ENCODE data around the gene AKR1D1.
"Not testable (repeated sequence)": the region's sequence is repeated elsewhere in the genome, so short reads cannot be mapped to it uniquely, and the experiment has no call there.

The AKR1D1 gene, protein sequence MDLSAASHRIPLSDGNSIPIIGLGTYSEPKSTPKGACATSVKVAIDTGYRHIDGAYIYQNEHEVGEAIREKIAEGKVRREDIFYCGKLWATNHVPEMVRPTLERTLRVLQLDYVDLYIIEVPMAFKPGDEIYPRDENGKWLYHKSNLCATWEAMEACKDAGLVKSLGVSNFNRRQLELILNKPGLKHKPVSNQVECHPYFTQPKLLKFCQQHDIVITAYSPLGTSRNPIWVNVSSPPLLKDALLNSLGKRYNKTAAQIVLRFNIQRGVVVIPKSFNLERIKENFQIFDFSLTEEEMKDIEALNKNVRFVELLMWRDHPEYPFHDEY

DNA sequence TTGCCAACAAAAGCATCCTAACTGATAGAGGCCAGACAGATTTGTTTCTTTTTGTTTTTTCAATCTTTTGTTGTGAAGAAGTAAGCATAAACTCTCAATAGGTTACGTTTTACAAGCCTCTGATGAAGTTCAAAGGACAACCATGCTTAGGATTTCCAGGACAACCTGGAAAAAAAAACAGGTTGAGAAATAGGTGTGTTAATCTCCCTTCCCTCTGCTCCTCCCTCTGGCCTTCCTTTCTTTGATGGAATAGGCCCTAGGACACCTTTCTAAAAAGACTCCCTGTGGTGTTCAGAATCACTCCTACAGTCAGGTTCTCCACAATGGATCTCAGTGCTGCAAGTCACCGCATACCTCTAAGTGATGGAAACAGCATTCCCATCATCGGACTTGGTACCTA is at the start of gene AKR1D1:
TSS of gene AKR1D1 (plus strand) at position 264 of the 400 bp plus-strand sequence. CDS start at position 324, 60 bp downstream.
- no peak for DNase-seq

DNA sequence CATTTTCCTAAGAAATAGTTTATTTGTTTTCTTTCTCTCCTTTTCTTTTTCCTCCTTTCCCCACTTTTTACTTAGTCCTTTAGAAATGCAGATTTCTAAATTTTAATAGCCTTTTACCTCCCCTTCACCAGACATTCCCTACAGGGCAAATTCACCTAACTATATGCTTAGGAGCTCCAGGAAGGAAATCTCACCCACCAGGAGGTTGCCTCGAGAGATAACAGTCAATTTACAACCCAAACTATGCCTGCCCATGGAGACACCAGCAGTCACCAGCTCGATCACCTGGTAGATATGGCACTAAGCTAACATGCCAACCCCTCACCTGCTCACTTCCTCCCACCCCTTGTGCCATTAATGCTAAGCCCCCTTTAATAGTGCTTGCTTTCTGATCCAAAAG is 49.2 kb upstream of the AKR1D1 start:
- DNase-seq, result no peak

DNA sequence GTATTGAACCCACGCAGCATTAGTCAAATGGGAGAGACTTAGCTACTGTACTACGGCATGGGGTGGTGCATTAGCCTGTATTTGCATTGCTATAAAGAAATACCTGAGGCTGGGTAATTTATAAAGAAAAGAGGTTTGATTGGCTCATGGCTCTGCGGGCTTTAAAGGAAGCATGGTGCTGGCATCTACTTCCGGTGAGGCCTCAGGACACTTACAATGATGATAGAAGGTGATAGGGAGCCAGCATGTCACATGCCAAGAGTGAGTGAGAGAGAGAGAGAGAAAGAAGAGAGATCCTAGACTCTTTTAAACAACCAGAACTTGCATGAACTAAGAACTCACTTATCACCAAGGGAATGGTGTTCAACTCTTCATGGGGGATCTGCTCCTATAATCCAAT is 47.1 kb upstream of the AKR1D1 start:
- no peak for DNase-seq

DNA sequence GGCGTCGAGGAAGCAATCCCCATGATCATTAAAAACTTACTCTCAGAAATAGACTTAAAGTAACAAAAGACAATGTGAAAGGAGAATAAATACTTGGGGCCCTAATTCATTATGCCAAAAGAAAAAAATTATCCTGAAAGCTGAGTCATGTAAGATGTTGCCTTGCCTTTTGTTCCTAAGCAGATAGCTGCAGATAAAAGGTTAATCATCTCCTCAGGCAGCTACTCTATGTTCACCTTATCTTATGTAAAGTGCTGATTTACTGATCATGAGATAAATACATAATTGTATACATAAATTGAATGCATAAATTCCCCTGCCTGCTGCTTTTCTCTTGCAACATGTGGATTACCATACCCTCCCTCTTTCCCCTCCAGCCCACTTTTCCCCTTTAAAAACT is 46.3 kb upstream of the AKR1D1 start:
- DNase-seq, result no peak

DNA sequence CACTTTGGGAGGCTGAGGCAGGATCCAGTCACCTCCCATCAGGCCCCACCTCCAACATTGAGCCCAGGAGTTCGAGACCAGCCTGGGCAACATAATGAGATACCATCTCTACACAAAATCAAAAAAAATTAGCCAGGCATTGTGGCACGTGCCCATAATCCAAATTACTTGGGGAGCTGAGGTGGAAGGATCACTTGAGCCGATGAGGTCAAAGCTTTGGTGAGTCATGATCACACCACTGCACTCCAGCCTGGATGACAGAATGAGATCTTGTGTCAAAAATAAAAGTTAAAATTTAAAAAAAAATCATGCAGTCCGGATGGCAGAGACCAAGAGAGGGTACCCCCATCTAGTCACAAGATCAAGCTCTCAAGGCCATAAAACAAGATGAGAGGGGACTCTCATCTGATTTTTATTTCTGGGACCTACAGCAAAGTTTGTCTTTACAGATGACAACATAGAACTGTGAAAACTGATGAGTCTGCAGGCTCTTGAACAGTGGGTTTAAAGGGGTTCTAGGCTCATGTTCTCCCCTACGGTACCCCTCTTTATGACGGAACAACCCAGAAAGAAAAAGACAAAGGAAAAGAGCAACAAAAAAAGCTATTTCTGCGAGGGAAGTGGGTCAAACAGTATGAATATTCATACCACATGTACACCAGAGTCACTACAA is 45.4 kb upstream of the AKR1D1 start:
- DNase-seq, result no peak

DNA sequence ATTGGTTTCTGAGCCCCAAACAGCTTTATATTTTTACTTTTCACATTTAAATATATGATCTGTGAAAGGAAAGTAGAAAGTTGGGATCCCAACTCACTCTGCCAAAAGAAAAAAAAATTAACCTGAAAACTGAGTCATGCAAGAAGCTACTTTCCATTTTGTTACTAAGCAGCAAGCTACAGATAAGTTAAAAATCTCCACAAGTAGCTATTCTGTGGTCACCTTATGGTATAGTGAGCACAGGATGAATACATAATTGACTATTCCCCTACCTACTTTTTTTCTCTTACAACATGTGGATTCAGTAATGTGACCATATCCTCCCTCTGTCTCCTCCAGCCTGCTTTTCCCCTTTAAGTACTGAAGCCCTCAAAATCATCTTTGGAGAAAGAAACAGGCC is 44.1 kb upstream of the AKR1D1 start:
- DNase-seq, result no peak

DNA sequence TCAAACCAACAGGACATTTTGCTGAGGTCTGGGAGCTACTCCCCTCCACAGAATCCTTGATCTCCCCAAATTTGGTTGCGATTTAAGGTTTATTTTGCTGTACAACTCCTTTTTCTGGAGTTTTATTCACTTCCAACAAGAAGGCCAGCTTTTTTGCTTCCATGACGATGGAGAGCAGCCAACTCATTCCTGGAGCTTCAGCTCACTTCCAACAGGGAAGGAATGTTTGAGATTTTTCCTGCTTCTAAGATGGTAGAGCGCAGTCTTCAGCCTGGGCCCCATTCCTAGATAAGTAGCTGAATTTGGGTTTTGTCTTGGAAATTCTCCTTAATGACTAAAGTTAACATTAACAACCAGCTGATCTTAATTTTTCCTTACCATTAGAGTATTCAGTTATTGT is 43.5 kb upstream of the AKR1D1 start:
- DNase-seq, result no peak

DNA sequence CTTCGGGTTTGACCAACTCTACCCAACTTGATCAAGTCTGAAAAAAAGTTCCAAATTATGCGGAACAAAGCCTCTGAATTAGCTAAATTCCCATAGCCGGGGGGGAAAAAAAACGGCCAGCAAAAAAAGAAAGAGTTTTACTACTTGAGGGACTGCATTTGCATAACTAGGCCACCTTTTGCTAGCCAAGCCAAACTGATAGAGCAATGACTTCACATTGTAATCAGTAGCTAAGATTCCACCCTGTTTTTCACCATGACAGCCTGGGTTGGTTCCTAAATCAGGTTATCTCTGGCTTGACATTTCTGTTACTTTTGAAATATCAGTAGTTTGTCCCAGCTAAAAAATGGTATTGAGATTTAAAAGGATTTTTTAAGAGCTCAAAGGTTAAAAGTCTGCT is 43.0 kb upstream of the AKR1D1 start:
- DNase-seq, result no peak

DNA sequence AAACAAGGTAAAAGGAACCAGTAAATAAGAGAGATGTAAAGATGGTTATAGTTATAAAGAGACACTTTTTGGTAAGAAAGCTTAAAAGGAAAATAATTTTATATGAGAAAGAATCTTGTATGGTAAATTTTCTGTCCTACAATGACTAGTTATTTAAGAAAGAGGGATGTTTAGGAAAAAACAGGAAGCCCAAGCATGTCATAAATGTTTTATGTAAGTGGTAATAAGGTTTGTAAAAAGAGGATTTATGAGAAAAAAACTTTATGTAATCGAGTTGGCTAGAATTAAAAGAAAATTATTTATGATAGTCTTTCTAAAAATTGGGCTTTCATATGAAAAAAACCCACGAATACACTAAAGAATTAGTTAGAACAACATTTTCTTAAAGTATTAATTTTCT is 40.1 kb upstream of the AKR1D1 start:
- DNase-seq, result no peak

DNA sequence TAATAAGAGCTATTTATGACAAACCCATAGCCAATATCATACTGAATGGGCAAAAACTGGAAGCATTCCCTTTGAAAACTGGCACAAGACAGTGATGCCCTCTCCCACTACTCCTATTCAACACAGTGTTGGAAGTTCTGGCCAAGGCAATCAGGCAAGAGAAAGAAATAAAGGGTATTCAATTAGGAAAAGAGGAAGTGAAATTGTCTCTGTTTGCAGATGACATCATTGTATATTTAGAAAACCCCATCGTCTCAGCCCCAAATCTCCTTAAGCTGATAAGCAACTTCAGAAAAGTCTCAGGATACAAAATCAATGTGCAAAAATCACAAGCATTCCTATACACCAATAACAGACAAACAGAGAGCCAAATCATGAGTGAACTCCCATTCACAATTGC is 36.2 kb upstream of the AKR1D1 start:
- DNase-seq, result not testable (repeated sequence)

DNA sequence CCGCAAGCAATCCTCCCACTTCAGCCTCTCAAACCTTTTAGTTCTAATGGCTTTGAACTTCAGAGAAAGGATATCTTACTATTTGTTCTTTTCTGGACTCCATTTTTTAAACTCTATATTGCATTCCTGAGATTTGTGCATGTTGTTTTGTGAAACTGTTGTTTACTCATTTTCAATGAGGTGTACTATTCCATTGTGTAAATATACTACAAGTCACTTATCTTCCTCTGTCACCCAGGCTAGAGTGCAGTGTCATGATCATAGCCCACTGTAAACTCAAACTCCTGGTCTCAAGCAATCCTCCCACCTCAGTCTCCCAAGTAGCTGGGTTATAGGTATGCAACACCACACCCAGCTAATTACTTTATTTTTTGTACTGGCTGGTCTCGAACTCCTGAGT is 31.4 kb upstream of the AKR1D1 start:
- DNase-seq, result no peak

DNA sequence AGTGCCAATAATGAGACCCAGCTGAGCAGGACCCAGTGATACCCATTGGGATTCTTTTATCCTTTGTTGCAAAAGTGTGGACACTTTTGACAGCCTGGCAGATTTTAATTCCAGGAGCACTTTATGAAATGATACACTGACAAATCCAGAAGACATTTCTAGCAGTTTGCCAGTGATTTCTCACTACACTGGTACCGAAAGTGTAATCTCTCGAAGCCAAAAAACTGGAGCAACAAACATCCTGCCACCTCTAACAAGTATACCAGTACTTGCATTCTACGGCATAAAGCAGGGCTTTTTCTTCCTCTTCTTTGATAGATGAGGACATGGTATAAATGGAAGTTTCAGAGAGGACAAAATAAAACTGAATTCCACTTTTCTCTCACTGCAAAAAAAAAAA is 28.4 kb upstream of the AKR1D1 start:
- no peak for DNase-seq

DNA sequence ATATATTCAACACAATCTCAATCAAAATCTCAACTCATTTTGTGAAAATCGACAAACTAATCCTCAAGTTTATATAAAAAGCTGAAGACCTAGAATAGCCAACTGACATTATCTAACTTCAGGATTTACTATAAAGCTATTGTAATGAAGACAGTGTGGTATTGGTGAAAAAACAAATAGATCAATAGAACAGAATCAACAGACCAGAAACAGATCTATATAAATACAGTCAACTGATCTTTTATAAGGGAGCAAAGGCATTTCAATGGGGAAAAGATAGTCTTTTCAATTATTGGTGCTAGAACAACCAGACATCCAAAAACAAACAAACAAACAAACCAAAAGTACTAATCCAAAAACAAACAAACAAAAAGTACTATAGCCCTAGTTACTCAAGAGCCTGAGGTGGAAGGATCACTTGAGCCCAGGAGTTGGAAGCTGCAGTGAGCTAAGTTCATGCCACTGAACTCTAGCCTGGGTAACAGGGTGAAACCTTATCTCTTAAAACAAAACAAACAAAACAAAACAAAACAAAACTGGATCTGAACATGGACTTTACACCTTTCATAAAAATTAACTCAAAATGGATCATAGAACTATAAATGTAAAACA is 26.6 kb upstream of the AKR1D1 start:
- no peak for DNase-seq

DNA sequence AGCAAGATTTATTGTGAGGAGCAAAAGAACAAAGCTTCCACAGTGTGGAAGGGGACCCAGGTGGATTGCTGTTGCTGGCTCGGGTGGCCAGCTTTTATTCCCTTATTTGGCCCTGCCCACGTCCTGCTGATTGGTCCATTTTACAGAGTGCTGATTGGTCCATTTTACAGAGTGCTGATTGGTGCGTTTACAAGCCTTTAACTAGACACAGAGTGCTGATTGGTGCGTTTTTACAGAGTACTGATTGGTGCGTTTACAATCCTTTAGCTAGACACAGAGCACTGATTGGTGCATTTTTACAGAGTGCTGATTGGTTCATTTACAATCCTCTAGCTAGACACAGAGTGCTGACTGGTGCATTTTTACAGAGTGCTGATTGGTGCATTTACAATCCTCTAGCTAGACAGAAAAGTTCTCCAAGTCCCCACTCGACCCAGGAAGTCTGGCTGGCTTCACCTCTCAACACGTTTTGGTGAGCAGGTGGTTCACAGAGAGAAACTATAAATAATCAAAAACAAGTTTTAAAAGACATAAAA is 24.5 kb upstream of the AKR1D1 start:
- not testable (repeated sequence) for DNase-seq

DNA sequence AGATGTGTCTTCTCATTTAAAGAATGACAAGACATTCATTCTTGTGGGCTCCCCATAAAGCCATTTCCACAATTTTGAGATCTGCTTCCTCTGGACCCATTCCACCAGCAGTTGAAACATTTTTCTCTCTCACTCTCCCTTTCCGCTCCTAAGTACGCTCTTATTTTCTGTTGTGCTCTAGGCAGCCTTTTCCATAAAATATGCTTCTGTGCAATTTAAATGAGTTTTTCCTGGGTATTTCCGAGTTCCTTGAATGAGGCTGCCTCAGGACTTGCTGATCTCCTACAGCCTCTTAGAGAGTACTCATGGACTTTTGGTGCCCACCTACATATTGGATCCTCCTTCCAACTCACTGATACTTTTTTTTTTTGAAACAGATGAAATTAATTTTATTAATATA is 23.6 kb upstream of the AKR1D1 start:
- DNase-seq, result no peak

DNA sequence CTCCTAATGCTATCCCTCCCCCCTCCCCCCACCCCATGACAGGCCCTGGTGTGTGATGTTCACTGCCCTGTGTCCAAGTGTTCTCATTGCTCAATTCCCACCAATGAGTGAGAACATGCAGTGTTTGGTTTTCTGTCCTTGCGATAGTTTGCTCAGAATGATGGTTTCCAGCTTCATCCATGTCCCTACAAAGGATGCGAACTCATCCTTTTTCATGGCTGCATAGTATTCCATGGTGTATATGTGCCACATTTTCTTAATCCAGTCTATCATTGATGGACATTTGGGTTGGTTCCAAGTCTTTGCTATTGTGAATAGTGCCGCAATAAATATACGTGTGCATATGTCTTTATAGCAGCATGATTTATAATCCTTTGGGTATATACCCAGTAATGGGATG is 20.6 kb upstream of the AKR1D1 start:
- not testable (repeated sequence) for DNase-seq

DNA sequence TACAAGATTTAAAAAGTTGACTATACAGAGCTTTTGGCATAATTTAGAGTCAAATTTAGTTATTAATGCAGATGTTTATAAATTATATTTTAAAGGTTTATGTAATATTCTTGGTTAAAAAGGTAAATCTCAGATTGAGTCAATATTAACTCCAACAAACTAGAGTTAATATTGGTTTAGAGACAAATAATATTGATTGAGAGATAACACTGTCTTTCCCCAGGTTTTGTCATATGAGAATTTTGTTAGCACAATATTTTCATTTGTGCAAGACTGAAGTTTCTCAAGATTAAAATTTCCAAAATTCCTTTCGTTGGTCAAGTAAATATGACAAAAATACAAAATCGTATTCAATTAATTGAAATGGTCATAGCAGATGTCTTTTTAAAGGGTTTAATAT is 12.9 kb upstream of the AKR1D1 start:
- DNase-seq, result no peak

DNA sequence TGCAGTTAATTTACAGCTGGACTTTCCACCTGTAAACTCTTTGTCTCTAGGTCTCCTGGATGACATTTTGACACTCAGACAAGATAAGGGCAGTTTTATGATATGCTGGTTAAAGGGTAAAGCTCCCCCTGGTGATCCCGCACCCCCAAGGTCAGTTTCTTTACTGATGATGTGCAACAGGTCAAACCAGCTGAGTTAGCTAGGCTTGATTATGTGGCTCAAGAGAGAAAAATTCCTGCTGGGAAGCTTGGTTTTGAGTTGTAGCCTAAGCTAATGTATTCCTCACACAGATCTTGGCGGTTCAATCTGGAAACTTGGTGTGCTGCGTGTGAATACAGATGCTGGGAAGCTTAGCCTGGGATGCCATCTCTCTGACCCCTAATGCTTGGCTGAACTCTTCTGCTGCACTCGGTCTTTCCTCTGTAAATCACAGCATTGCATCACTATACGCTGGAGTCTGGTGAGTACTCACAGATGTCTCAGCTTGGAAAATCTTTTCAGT is 11.4 kb upstream of the AKR1D1 start:
- DNase-seq, result no peak

DNA sequence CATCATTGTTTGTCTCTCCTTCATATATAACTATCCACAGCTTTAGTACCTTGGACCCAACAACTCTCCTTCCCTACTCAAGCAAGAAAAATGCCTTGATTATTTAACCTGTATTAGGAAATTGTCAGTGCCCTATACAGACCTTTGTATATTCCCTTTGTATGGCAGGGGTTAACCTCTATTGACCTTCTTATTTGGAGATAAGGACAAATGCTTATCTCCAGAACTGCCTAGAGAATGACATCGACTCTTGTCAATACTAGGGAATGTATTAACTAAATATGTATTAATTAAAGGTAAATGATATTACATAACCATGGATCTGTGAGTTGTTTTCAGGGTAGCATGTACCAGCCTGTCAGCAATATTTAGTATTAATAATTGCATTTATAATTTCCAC is 10.4 kb upstream of the AKR1D1 start:
- no peak for DNase-seq

DNA sequence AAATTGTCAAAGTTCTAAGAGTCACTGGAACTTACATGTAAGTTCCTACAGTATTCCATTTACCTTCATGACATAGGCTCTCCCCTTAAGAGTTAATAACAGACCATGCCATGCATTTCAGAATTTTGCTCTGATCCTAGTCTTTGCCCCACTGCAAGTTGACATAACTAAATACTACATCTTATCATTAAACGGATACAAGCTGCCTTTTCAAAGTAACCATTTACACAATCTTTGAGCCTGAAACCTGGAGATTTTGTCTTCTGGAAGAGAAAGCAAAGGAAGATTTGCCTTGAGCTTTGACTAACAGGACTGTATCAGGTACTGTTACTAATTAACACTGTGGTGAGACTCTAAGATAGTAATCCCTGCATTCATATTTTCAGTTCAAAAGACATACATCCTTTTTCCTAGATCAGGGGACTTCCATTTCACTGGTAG is 9.3 kb upstream of the AKR1D1 start:
- DNase-seq, result no peak

DNA sequence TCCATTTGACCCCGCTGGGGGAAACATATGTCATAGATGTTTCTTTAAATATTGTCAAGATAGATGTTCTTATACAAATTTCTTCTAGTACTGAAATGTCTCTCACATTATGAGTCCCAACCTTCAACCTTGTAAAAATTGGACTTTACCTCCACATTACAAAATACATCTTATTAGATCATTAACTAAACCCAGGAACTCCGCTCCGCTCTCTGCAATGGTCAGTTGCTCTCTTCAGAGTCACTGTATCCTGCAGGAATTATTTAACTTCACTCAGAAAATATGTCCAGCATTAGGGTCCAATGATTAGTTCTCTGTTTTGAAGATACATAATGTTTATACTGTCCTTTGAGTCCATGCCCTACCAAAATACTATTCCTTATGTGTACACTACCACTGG is 8.5 kb upstream of the AKR1D1 start:
- no peak for DNase-seq

DNA sequence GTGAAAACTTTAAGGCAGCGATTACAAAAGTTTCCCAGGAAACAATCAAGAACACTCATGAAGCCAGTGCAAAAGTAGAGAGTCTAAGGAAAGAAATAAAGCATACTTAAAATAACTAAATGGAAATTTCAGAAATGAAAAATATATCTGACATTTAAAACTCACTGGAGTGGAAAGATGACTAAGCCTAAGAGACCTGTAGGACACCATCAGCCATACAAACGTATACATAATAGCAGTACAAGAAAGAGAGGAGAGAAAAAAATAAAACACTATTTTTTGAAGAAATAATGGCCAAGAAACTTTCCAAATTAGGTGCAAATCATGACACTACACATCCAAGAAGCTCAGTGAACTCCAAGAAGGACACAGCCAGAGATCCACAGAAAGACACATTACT is 5.4 kb upstream of the AKR1D1 start:
- no peak for DNase-seq

DNA sequence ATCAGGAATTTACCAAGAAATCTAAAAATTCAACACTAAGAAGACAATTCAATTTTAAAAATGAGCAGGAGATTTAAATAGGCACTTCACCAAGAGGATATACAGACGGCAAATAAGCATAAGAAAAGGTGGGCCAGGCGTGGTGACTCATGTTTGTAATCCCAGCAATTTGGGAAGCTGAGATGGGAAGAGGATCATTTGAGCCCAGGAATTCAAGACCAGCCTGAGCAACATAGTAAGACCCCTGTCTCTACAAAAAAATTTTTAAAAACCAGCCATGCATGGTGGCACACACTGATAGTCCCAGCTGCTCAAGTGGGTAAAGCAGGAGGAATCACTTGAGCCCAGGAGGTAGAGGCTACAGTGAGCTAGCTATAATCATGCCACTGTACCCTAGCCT is 3.5 kb upstream of the AKR1D1 start:
- no peak for DNase-seq

DNA sequence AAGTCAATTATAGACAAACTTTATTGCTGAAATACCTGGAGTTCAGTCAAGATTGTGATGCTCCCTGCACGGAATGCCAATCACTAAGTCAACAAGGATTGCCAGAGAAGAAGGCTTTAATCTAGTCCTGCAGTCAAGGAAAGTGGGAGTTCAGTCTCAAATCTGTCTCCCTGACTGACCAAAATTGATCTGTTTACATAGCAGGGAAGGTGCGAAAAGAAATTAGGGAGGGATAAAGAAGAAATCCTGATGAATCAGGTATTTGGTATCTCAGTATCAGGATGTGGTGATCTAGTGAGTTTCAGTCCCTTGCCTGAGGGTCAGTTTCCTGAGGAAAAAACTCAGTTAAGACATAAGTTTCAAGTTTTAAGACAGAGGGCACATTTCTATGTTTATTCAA is 2.1 kb upstream of the AKR1D1 start:
- DNase-seq, result no peak
